Measurements from ENCODE around the gene SNX14. TPM values are rescaled to one million over a fixed set of nuclear protein-coding genes. Genes with fewer than 3 reads are reported as not detected.

The SNX14 gene
- total and polyA plus RNA-seq, 8 donors: 11.2 to 209 (median 61.5) TPM

GRCh38 chr6:85472744-85473143, 120.9 kb downstream of the SNX14 start:
- H3K36me3 ChIP-seq: peaks cover 0 to 11% (median 3%) of the 10 kb centered on the region in 4 donors
- intact Hi-C loops (cut with DNase I; ENCODE audit: low total_unique reads): no loop called here
- peaks cover 0 to 6% (median 0%) of the 10 kb centered on the region in 4 donors for H3K4me1 ChIP-seq
- DNase-seq: no peak
- H3K27me3 ChIP-seq: no peaks in the 10 kb centered on the region
- TF ChIP-seq POLR2AphosphoS5 (IDR thresholded peaks at IDR 0.05) (no peak), POLR2A (IDR thresholded peaks at IDR 0.05) (no peak), EP300 (IDR thresholded peaks at IDR 0.05) (no peak), CTCF (IDR thresholded peaks at IDR 0.05) (no peak)
- H3K9me3 ChIP-seq: peaks cover 0 to 4% (median 0%) of the 10 kb centered on the region in 4 donors
- 76 to 100% (median 90%) methylated on average over 1 of the region's 1 CpG for WGBS, 5 donors
- no peak overlapping the region for H3K27ac ChIP-seq
- H3K4me3 ChIP-seq: no peak overlapping the region

GRCh38 chr6:85470023-85470410, 123.6 kb downstream of the SNX14 start:
- Histone ChIP-seq H3K4me3 (no peak overlapping the region), H3K36me3 (no peaks in the 10 kb centered on the region), H3K27me3 (no peaks in the 10 kb centered on the region), H3K9me3 (no peaks in the 10 kb centered on the region), H3K4me1 (peaks cover 0 to 6% (median under 1%) of the 10 kb centered on the region in 4 donors), H3K27ac (no peak overlapping the region)
- no peak for DNase-seq
- intact Hi-C loops (cut with DNase I; ENCODE audit: low total_unique reads): no loop called here
- TF ChIP-seq CTCF (IDR thresholded peaks at IDR 0.05) (no peak), EP300 (IDR thresholded peaks at IDR 0.05) (no peak), POLR2A (IDR thresholded peaks at IDR 0.05) (no peak), POLR2AphosphoS5 (IDR thresholded peaks at IDR 0.05) (no peak)
- 35 to 53% (median 42%) methylated on average over 1 to 2 of the region's 2 CpGs for WGBS, 5 donors

- H3K27ac ChIP-seq: no peak overlapping the region
- no peaks in the 10 kb centered on the region for H3K9me3 ChIP-seq
- intact Hi-C loops (cut with DNase I; ENCODE audit: low total_unique reads): no loop called here
- no peak for DNase-seq
- peaks cover 0 to 6% (median 5%) of the 10 kb centered on the region in 4 donors for H3K4me1 ChIP-seq
- no peak overlapping the region for H3K4me3 ChIP-seq
- TF ChIP-seq CTCF (IDR thresholded peaks at IDR 0.05) (no peak), EP300 (IDR thresholded peaks at IDR 0.05) (no peak), POLR2AphosphoS5 (IDR thresholded peaks at IDR 0.05) (no peak), POLR2A (IDR thresholded peaks at IDR 0.05) (no peak)
- no peaks in the 10 kb centered on the region for H3K36me3 ChIP-seq
- H3K27me3 ChIP-seq: no peaks in the 10 kb centered on the region
- 76 to 90% (median 88%) methylated on average over 2 of the region's 2 CpGs for WGBS, 5 donors
Measured at GRCh38 chr6:85469276-85470022, 124.2 kb downstream of the SNX14 start.

- DNase-seq: no peak
- H3K9me3 ChIP-seq: no peaks in the 10 kb centered on the region
- no peak overlapping the region for H3K4me3 ChIP-seq
- TF ChIP-seq POLR2A (IDR thresholded peaks at IDR 0.05): no peak
- TF ChIP-seq POLR2AphosphoS5 (IDR thresholded peaks at IDR 0.05): no peak
- no peak for TF ChIP-seq CTCF (IDR thresholded peaks at IDR 0.05)
- TF ChIP-seq EP300 (IDR thresholded peaks at IDR 0.05): no peak
- H3K27me3 ChIP-seq: no peaks in the 10 kb centered on the region
- H3K4me1 ChIP-seq: peaks cover 0 to 16% (median 11%) of the 10 kb centered on the region in 4 donors
- H3K27ac ChIP-seq: peak overlapping the region in 1 of 5 donors; percentile 10
- intact Hi-C loops (cut with DNase I; ENCODE audit: low total_unique reads): no loop called here
- H3K36me3 ChIP-seq: no peaks in the 10 kb centered on the region
Measured at GRCh38 chr6:85468326-85468725, 125.3 kb downstream of the SNX14 start.

All from stomach (tissue), 9 donors.